ENCODE results near the gene CFAP61. TPM values are rescaled to one million over a fixed set of nuclear protein-coding genes. Genes with fewer than 3 reads are reported as not detected.

The CFAP61 gene
- total RNA-seq, 6 experiments from 2014 or later = 0.26 TPM; not detected in 5

GRCh38 chr20:20209684-20210083 is 157.4 kb downstream of the CFAP61 start:
- no peak for DNase-seq
- no peaks in the 10 kb centered on the region for H3K9me3 Mint-ChIP-seq
- H3K36me3 Mint-ChIP-seq (ENCODE audit: low read depth) = no peaks in the 10 kb centered on the region

GRCh38 chr20:20210327-20210726 is 158.0 kb downstream of the CFAP61 start:
- H3K4me1 Mint-ChIP-seq (ENCODE audit: low read depth) = peaks cover 20% of the 10 kb centered on the region; the same call in 1 of the 2 replicates
- no peaks in the 10 kb centered on the region for H3K9me3 Mint-ChIP-seq
- no peak for DNase-seq
- no peak overlapping the region for H3K4me3 Mint-ChIP-seq
- peaks cover 6% of the 10 kb centered on the region for H3K27me3 Mint-ChIP-seq (ENCODE audit: insufficient read depth)
- TF ChIP-seq, protein P1, sequence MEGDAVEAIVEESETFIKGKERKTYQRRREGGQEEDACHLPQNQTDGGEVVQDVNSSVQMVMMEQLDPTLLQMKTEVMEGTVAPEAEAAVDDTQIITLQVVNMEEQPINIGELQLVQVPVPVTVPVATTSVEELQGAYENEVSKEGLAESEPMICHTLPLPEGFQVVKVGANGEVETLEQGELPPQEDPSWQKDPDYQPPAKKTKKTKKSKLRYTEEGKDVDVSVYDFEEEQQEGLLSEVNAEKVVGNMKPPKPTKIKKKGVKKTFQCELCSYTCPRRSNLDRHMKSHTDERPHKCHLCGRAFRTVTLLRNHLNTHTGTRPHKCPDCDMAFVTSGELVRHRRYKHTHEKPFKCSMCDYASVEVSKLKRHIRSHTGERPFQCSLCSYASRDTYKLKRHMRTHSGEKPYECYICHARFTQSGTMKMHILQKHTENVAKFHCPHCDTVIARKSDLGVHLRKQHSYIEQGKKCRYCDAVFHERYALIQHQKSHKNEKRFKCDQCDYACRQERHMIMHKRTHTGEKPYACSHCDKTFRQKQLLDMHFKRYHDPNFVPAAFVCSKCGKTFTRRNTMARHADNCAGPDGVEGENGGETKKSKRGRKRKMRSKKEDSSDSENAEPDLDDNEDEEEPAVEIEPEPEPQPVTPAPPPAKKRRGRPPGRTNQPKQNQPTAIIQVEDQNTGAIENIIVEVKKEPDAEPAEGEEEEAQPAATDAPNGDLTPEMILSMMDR (IDR thresholded peaks at IDR 0.05) = no peak
- H3K36me3 Mint-ChIP-seq (ENCODE audit: low read depth) = no peaks in the 10 kb centered on the region
- peak overlapping the region; percentile 7; the same call in 1 of the 2 replicates for H3K27ac Mint-ChIP-seq

More at GRCh38 chr20:20209684-20210083, 157.4 kb downstream of the CFAP61 start:
- TF ChIP-seq, protein P1 (IDR thresholded peaks at IDR 0.05) = no peak
- Mint-ChIP-seq H3K4me3 (no peak overlapping the region), H3K4me1 (ENCODE audit: low read depth) (peaks cover 20% of the 10 kb centered on the region; the same call in 1 of the 2 replicates), H3K27me3 (ENCODE audit: insufficient read depth) (peaks cover 6% of the 10 kb centered on the region), H3K27ac (no peak overlapping the region)

- no peak for DNase-seq
- Mint-ChIP-seq H3K4me1 (ENCODE audit: low read depth) (peaks cover 20% of the 10 kb centered on the region; the same call in 1 of the 2 replicates), H3K27ac (peak overlapping the region; percentile 16; the same call in 1 of the 2 replicates), H3K36me3 (ENCODE audit: low read depth) (no peaks in the 10 kb centered on the region), H3K4me3 (no peak overlapping the region), H3K9me3 (no peaks in the 10 kb centered on the region), H3K27me3 (ENCODE audit: insufficient read depth) (peaks cover 6% of the 10 kb centered on the region)
- TF ChIP-seq, protein P1 (IDR thresholded peaks at IDR 0.05) = no peak
Measured at GRCh38 chr20:20210943-20211273, 158.6 kb downstream of the CFAP61 start.

DNA sequence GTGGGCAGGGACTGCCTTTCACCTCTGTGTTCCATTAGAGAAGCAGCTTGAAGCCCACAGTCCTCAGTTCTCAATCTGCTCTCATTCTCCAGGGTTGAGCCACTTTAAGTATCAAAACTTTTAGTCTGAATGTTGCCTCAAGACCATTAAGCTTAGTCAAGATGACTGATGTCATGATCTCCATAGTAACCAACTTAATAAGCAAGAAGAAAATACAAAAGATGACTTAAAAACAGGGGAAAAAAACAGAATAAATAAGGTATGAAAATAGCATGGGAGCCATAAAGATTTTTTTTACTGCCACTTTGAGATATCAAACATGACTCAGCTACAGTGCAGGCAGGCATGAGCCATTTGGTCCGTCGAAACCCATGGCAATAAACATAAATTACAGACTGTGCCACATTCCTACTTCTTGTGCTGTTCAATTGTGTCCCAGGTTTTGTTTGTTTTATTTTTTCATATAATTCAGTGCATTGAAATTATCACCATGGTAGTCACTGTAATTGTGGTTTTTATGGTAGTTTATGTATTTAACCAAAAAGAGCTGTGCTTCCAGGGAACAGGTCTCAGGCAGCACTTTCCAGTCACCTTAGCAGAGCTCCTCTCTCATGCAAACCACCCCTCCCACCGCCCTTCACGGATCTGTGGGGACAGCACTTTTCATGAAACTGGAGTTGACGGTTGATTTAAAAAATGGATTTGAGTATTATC is 159.1 kb downstream of the CFAP61 start:
- Mint-ChIP-seq H3K36me3 (ENCODE audit: low read depth) (no peaks in the 10 kb centered on the region), H3K9me3 (no peaks in the 10 kb centered on the region), H3K4me3 (no peak overlapping the region), H3K27me3 (ENCODE audit: insufficient read depth) (peaks cover 6% of the 10 kb centered on the region), H3K4me1 (ENCODE audit: low read depth) (peaks cover 20% of the 10 kb centered on the region; the same call in 1 of the 2 replicates), H3K27ac (peak overlapping the region; percentile 16)
- DNase-seq = peak; percentile 59
- TF ChIP-seq, protein P1 (IDR thresholded peaks at IDR 0.05) = no peak

- H3K4me1 Mint-ChIP-seq (ENCODE audit: low read depth) = peaks cover 20% of the 10 kb centered on the region; the same call in 1 of the 2 replicates
- no peaks in the 10 kb centered on the region for H3K9me3 Mint-ChIP-seq
- no peaks in the 10 kb centered on the region for H3K36me3 Mint-ChIP-seq (ENCODE audit: low read depth)
- TF ChIP-seq, protein P1 (IDR thresholded peaks at IDR 0.05) = no peak
- peaks cover 6% of the 10 kb centered on the region for H3K27me3 Mint-ChIP-seq (ENCODE audit: insufficient read depth)
- H3K4me3 Mint-ChIP-seq = no peak overlapping the region
- peak overlapping the region; percentile 16 for H3K27ac Mint-ChIP-seq
- no peak for DNase-seq
Measured at GRCh38 chr20:20211988-20212518, 159.7 kb downstream of the CFAP61 start.

All from HFFc6 (cell line).